Stimulated activated naive B cell treated with anti-CD40 and anti-IgM and Interleukin-4, amounts not matched to agents 10 μg/mL and 1 μg/mL and 100 μg/mL, for 72 hours (primary cell): ENCODE measurements around the gene NRM.

Experiments
- ATAC-seq, 2 donors: fragments of 150-1000 bp; cut with Tn5 transposase; replicated peaks; 2 replicates each; pipeline ENCODE4 v1.10.0; 2021; ENCODE audit warnings: moderate library complexity in 1 of 2
- DNase-seq: peaks from one replicate; pipeline ENCODE4 v3.0.0; 2021
- H3K27ac Mint-ChIP-seq: one replicate; pipeline ENCODE4 v1.8.0; 2022; ENCODE audit warnings: mild to moderate bottlenecking, mixed read lengths
- H3K27me3 Mint-ChIP-seq, 2 donors: one replicate each; pipeline ENCODE4 v1.8.0; 2022; ENCODE audit warnings: mixed read lengths in 2 of 2
- H3K36me3 Mint-ChIP-seq, 2 donors: one replicate each; pipeline ENCODE4 v1.8.0; 2022; ENCODE audit warnings: mixed read lengths in 2 of 2, mild to moderate bottlenecking in 1 of 2
- H3K4me1 Mint-ChIP-seq, 2 donors: one replicate each; pipeline ENCODE4 v1.8.0; 2022; ENCODE audit warnings: mixed read lengths in 2 of 2, mild to moderate bottlenecking in 1 of 2
- H3K4me3 Mint-ChIP-seq, 2 donors: one replicate each; pipeline ENCODE4 v1.8.0; 2022; ENCODE audit warnings: mild to moderate bottlenecking in 2 of 2, mixed read lengths in 2 of 2, moderate library complexity in 1 of 2
- H3K9me3 Mint-ChIP-seq, 2 donors: one replicate each; pipeline ENCODE4 v1.8.0; 2022; ENCODE audit warnings: mixed read lengths in 2 of 2, mild to moderate bottlenecking in 1 of 2

The NRM gene

DNA sequence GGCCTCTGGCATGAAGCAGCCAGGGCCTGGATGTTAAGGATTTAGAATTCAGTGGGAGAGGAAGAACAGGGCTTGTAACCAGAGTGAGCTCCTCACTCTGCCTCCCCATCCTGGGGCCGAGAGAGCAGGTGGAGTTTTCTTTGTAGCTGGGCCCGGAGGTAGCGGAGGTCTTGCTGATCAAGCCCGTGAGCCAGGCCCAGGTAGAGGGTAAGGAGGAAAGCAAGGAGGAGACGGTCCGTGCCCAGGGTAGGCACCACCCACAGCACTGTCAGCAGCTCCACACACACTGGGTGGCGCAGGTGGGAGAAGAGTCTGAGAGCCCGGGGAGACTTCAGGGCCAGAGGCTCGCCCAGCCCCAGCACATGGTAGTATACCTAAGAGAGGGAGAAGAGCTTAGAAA lies 2.2 kb downstream of the NRM start:
- H3K4me1 Mint-ChIP-seq, result peaks cover 42 to 50% of the 10 kb centered on the region in 2 donors
- H3K4me3 Mint-ChIP-seq, result peak overlapping the region; percentile 89 to 99
- H3K27ac Mint-ChIP-seq, result peak overlapping the region; percentile 38
- peak; percentile 17 to 19 for ATAC-seq
- DNase-seq, result peak; percentile 39
- no peaks in the 10 kb centered on the region for H3K9me3 Mint-ChIP-seq
- H3K27me3 Mint-ChIP-seq, result no peaks in the 10 kb centered on the region
- peaks cover 31 to 41% of the 10 kb centered on the region in 2 donors for H3K36me3 Mint-ChIP-seq

DNA sequence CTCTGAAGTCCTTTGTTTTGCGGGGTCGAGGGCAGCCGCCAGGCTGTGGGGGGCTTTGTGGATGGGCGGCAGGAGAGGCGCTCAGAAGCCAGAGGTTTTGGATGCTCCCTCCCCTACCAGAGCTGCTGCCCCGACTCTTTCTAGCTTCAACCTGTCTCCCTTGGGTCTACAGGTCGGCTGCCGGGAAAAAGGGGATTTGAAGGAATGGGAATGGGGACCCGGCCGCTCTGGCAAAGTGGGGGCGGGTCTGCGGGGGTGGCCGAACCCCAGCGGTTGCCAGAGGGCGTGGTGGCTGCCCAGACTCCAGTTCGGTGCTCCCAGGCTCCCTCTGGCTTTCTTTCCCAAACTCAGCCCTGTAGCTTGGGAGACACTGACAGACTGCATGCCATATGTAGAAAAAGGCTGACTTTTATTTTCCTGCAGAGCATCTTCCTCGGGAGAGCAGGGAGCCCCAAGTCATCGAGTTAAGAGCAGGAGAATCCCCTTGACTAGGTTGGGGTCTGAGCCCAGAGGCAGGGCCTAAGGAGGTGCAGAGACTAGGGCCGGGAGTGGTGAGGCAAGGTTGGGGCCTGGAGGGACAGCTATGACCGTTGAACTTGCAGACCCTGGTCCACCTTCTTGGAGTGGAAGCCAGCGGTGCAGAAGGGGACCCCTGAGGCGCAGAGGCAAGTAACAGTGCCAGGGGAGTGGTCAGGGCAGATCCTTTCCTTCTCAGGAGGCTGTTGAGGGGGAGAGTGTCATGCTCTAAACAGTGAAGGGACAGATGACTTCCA lies 2.9 kb downstream of the NRM start:
- ATAC-seq (no peak), DNase-seq (no peak)
- Mint-ChIP-seq H3K4me3 (peak overlapping the region; percentile 89 to 99), H3K27ac (peak overlapping the region; percentile 91), H3K36me3 (peaks cover 38 to 49% of the 10 kb centered on the region in 2 donors), H3K4me1 (peaks cover 44 to 53% of the 10 kb centered on the region in 2 donors), H3K9me3 (no peaks in the 10 kb centered on the region), H3K27me3 (no peaks in the 10 kb centered on the region)

DNA sequence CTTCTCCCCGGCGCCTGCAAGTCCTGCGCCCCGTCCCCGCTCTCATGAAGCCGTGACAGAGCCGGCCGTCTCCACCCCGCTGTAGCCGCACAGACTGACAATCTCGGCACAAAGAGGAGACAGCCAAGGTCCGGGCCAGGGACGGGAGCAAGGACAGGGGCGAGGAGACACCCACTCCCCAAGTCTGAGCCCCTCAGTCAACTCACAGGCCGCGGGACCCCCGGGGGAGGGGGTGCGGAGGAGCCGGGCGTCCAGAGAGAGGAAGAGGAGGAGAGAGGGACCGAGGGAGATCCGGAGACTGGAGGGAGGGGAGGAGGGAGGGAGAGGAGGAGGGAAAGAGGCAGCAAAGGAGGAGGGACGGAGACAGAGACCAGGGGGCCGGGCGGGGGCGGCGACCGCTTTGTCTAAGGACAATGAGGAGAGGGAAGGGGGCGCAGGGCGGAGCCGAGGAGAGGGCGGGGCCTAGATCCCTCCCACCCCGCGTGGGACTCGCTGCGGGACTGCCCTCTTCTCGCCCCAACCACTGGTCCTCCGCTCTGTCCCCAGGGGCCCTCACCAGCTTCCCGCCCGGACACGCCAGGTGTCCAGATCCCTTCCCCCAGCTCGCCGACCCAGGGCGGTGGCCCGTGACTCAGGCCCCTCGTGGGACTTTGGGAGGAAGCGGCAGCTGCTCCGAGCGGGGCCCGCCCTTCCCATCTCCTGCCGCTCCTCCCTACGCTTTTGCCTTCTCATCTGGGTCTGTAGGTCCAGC lies 3.7 kb downstream of the NRM start:
- Mint-ChIP-seq H3K27me3 (no peaks in the 10 kb centered on the region), H3K4me1 (peaks cover 47 to 61% of the 10 kb centered on the region in 2 donors), H3K4me3 (peak overlapping the region; percentile 89 to 99), H3K36me3 (peaks cover 44 to 56% of the 10 kb centered on the region in 2 donors), H3K27ac (peak overlapping the region; percentile 91), H3K9me3 (no peaks in the 10 kb centered on the region)
- ATAC-seq (peak; percentile 52 to 64), DNase-seq (peak; percentile 96)

DNA sequence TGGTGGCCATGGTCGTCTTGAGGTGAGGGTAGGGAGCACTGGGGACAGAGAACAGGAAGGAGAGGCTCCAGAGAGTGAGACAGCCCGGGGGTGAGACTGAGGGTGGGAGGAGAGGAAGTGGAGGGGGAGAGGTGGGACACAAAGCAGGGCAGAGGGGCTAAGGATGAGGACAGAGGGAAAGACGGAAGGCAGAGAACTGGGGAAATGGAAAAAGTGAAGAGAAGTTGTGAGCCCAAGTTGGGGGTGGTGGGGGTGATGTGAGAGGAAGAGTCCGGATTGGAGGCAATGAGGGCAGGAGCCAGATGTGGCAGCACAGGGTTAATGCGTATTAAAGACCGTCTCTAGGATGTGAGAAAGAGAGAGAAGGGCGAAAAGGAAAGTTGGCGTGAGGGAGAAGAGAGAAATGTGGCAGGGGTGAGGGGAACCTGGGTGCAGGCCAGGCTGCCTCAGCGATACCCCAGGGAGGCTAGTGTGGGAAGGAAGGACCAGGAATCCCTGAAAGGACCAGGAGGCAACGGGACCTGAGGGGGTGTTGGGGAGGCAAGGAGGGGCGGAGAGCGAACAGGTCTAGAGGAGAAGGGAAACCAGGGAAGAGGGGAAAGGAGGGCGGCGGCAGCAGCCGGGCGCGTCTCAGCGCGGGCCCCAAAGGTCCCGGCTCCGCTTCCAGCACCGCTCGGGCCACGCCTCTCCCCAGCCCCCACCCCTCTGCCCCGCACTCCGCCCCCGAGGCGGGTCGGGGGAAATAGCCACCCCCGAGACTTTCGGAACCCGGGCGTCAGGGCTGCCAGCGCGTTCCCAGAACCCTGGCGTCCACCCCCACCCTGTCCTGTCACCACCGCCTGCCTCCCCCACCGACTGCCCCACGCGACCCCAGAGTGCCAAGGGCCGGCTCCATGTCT lies 4.5 kb downstream of the NRM start, which contains the start of gene PPP1R18:
TSS of gene PPP1R18 (minus strand) at position 637 of the 899 bp plus-strand sequence. CDS start at position 10, 627 bp downstream.
- no peaks in the 10 kb centered on the region for H3K9me3 Mint-ChIP-seq
- peak within 1 kb of the TSS; percentile 91 for H3K27ac Mint-ChIP-seq
- H3K36me3 Mint-ChIP-seq, result peaks cover 48 to 65% of the 10 kb centered on the region in 2 donors
- no peaks in the 10 kb centered on the region for H3K27me3 Mint-ChIP-seq
- DNase-seq (peak; percentile 73), ATAC-seq (peak; percentile 32 to 40)
- H3K4me3 Mint-ChIP-seq, result peak within 1 kb of the TSS; percentile 89 to 99
- H3K4me1 Mint-ChIP-seq, result peaks cover 46 to 69% of the 10 kb centered on the region in 2 donors

DNA sequence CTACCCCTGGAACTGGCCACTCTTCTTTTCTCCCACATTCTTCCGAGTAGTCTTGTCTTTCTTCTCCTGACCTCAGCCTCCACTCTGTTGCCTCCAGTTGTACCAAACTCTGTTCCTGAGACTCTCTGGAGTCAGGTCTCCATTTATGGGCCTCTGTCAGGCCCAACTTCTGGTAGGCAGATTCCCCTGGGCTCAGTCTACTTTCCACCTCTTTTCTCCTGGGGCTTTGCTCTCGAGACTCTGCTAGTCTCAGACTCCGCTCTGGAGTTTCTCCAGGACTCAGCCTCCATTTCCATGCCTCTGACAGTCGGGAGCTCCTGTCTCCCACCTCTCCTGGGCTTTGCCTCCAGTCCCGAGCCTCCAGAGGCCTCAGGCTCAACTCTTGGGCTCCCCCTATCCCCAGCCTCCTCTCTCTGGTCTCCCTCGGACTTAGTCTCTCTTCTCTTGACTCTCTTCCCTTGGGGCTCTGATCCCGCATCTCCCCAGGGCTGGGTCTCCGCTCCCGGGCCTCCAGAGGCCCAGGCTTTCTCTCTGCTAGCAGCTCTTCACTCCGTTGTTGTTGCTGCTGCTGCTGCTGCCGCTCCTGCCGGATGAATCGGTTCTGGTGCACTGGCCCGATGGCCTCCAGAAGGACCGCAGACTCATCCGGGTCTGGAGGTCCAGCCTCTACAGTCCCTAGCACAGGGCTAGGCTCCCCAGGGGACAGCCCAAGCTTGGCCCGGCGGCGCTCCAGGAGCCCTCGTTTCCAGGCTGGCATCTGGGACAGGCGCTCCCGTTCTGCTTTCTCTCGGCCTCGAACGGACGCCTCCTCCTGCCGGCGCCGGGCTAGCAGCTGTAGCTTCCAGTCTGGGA lies 5.4 kb downstream of the NRM start:
- ATAC-seq, result no peak
- H3K36me3 Mint-ChIP-seq, result peaks cover 53 to 71% of the 10 kb centered on the region in 2 donors
- no peaks in the 10 kb centered on the region for H3K9me3 Mint-ChIP-seq
- H3K27ac Mint-ChIP-seq, result peak overlapping the region; percentile 91
- H3K4me1 Mint-ChIP-seq, result peaks cover 49 to 74% of the 10 kb centered on the region in 2 donors
- H3K27me3 Mint-ChIP-seq, result no peaks in the 10 kb centered on the region
- no peak for DNase-seq
- H3K4me3 Mint-ChIP-seq, result peak overlapping the region; percentile 89 to 99

DNA sequence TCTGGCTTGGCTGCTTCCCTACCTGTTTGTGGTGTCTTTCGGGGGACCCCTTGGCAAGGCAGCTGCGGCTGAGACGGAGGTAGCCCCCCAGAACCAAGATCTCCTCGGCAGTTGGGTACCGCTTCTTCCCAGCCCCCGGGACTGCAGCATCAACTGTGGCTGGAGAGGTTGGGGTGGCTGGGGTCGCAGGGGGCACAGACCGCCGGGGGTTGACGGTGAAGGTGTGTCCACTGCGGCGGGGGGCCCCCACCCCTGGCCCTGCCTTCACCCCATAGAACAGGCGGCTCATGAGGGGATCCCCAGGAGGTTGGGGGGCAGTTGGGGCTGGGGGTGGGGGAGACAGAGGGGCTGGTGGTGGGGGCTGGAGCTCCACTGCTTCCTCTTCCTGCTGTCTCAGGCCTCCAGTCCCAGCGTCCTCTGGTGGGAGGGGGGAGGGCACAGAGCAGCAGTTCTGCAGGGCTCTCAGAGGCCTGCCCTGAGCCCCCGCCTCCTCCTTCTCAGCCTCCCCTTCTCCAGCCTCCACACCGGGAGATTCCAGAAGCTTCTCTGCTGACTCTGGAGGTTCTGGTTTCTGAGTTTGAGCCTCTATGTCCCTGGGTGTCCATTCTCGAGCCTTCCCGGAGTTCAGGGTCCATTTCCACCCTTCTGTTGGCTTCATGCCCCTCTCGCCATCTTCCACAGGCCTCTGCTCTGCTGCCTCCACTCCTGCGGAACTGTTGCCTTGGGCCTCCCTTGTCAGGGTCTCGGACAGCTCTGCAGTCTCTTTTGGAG lies 6.2 kb downstream of the NRM start:
- peak overlapping the region; percentile 89 to 99 for H3K4me3 Mint-ChIP-seq
- ATAC-seq (no peak), DNase-seq (no peak)
- peaks cover 56 to 79% of the 10 kb centered on the region in 2 donors for H3K36me3 Mint-ChIP-seq
- H3K9me3 Mint-ChIP-seq, result no peaks in the 10 kb centered on the region
- H3K27me3 Mint-ChIP-seq, result no peaks in the 10 kb centered on the region
- H3K27ac Mint-ChIP-seq, result peak overlapping the region; percentile 92
- peaks cover 49 to 74% of the 10 kb centered on the region in 2 donors for H3K4me1 Mint-ChIP-seq

DNA sequence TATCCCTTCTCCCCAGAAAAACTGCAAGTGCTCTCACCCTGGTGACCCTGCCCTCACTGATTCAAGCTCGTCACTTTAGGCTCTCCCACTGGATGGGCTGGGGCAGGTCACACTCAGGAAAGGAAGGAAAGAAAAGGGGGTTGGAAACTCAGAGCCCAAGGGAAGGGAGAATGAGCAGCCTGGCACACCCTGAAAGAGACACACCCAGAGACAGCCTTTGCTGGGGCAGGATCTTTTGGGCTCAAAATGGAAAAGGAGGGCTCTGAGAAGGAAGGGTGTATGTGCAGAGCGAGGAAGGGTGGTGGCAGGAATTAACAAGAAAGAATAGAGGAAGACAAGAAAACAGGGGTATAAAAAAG lies 6.8 kb downstream of the NRM start:
- H3K36me3 Mint-ChIP-seq, result peaks cover 57 to 78% of the 10 kb centered on the region in 2 donors
- no peaks in the 10 kb centered on the region for H3K9me3 Mint-ChIP-seq
- H3K4me1 Mint-ChIP-seq, result peaks cover 49 to 74% of the 10 kb centered on the region in 2 donors
- ATAC-seq, result no peak
- H3K27me3 Mint-ChIP-seq, result no peaks in the 10 kb centered on the region
- peak overlapping the region; percentile 89 to 99 for H3K4me3 Mint-ChIP-seq
- H3K27ac Mint-ChIP-seq, result peak overlapping the region; percentile 92
- DNase-seq, result no peak

DNA sequence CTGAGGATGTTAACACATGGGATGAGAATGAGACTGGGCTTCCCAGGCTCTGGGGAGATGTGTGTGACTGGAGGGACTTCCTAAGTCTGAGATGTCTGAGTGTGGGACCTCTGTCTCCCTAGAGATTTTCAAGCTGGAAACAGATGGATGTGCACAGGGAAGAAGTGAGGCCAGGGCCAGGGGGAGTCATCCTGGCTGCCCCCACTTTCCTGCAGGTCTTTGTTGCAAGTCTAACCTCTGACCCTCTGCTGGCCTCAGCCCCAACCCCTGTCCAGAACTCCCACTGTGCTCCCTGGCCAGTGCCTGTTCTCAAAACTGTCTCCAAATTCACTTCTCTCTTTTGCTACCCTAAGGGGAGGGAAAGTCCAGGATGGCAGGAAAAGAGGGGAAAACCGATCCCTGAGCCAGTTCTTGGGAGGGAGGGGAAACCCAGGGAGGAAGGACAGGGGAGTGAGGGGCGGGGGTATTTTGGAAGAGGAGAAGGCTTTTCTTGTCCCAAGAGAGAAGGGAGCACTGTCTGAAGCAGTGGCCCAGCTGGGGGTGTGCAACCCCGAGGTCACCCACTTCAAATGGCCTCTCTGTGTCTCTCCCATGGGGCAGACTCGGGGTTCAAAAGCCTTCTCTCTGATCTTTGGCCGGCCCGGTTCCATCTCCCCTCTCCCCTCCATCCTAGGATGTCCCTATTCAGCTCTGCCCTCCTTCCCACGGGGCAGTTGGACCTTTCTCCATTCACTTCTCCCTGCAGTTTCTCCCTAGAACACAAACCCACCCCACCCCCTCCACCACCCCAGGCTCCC lies 7.4 kb downstream of the NRM start:
- H3K27me3 Mint-ChIP-seq, result no peaks in the 10 kb centered on the region
- peak overlapping the region; percentile 89 to 99 for H3K4me3 Mint-ChIP-seq
- ATAC-seq, result no peak
- H3K27ac Mint-ChIP-seq, result peak overlapping the region; percentile 92
- H3K36me3 Mint-ChIP-seq, result peaks cover 60 to 78% of the 10 kb centered on the region in 2 donors
- no peak for DNase-seq
- H3K9me3 Mint-ChIP-seq, result no peaks in the 10 kb centered on the region
- H3K4me1 Mint-ChIP-seq, result peaks cover 45 to 72% of the 10 kb centered on the region in 2 donors

DNA sequence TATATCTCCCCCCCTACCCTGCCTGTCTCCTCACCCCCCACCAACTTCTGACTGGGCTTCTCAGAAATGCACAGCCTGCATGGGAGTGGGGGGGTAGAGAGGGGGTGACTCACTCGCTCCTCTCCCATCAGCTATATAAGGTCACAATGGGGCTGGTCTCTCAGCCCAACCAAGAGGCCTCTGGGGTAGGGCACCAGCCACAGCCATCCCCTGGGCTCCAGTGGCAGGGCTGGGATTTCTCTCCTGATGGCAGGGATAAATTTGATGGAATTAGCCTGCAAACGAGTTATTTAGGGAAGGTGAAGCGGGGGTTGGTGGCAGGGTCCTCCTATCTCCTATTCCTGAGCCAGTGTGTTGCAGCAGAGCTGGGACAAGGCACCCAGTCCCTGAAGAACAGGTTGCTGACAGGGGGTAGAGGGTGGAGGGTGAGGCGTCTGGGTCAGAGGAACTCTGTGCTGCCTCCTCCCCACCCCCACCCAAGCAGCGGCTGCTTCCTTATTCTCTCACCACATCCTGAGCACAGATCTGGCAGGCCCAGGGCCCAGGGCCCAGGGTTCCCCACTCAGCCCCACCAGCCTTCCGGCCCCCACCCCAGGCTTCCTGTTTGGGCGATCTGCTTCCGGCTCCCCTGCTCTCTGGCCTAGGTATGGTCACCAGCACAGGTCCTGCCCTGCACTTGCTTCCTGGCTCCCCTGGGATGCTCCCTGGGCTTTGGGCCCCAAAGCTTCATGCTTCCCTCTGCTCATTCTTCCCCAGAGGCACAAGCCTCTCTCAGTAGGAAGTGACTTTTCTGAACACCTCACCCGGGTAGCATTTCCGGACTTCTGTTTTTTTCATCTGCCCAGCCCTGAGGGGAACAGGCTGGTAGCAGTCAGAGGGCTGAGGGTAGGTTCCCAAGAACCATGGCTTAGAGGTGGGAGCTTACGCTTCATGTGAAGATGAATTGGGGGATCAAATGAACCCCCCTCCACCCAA lies 8.4 kb downstream of the NRM start:
- Mint-ChIP-seq H3K9me3 (no peaks in the 10 kb centered on the region), H3K4me3 (peak overlapping the region; percentile 89 to 99), H3K27me3 (no peaks in the 10 kb centered on the region), H3K4me1 (peaks cover 37 to 62% of the 10 kb centered on the region in 2 donors), H3K27ac (peak overlapping the region; percentile 92), H3K36me3 (peaks cover 60 to 73% of the 10 kb centered on the region in 2 donors)
- DNase-seq (peak; percentile 83), ATAC-seq (peak; percentile 67 to 70)

DNA sequence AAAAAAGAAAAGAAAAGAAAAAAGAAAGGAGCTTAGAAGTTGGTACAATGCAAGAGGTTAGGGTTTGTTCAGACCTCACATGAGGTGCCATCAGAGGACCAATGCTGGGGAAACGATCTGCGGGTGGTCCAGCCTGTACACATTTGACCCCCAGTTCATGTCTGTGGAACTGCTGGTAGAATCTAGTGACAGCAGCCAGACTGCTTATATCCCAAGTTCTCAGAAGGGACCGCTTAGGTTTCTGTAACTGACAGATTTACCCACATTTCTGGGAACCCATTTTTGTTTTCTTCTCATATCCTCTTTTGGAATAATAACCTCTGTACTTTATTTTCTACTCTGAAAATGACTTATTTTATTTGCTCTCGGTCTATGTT lies 9.0 kb downstream of the NRM start:
- Mint-ChIP-seq H3K9me3 (no peaks in the 10 kb centered on the region), H3K4me3 (peak overlapping the region; percentile 89 to 99), H3K36me3 (peaks cover 64 to 77% of the 10 kb centered on the region in 2 donors), H3K27me3 (no peaks in the 10 kb centered on the region), H3K4me1 (peaks cover 37 to 65% of the 10 kb centered on the region in 2 donors), H3K27ac (peak overlapping the region; percentile 92)
- peak in 1 of 2 donors; percentile 0 for ATAC-seq
- DNase-seq, result no peak
